Esophagus squamous epithelium (tissue), 4 donors: Measurements from ENCODE around the gene ZNF32.

Experiments used
- POLR2A ChIP-seq, 4 donors: fragments of 450-650 bp; IDR thresholded peaks; one replicate each; pipeline ENCODE4 v1.6.1; 2017; ENCODE audit warnings: antibody characterized with exemption in 4 of 4, mild to moderate bottlenecking in 4 of 4, moderate library complexity in 3 of 4
- TF ChIP-seq, protein P1 (sequence below), 6 experiments: fragments of 450-650 bp in 4 of 6; fragments of 200-600 bp in 2 of 6; sonication (generic) in 2 of 6; IDR thresholded peaks; one replicate each; pipeline ENCODE4 v1.5.1; 2016 to 2019; ENCODE audit warnings: antibody characterized with exemption in 6 of 6, mild to moderate bottlenecking in 4 of 6, moderate library complexity in 4 of 6

GRCh38 chr10:43627942-43628341 is 20.7 kb downstream of the ZNF32 start:
- TF ChIP-seq, protein P1, sequence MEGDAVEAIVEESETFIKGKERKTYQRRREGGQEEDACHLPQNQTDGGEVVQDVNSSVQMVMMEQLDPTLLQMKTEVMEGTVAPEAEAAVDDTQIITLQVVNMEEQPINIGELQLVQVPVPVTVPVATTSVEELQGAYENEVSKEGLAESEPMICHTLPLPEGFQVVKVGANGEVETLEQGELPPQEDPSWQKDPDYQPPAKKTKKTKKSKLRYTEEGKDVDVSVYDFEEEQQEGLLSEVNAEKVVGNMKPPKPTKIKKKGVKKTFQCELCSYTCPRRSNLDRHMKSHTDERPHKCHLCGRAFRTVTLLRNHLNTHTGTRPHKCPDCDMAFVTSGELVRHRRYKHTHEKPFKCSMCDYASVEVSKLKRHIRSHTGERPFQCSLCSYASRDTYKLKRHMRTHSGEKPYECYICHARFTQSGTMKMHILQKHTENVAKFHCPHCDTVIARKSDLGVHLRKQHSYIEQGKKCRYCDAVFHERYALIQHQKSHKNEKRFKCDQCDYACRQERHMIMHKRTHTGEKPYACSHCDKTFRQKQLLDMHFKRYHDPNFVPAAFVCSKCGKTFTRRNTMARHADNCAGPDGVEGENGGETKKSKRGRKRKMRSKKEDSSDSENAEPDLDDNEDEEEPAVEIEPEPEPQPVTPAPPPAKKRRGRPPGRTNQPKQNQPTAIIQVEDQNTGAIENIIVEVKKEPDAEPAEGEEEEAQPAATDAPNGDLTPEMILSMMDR (IDR thresholded peaks at IDR 0.05), result no peak
- TF ChIP-seq POLR2A (IDR thresholded peaks at IDR 0.05), result no peak
